A673 (cell line): ENCODE results near the gene SMC4.

Source experiments
- EZH2 ChIP-seq: fragments of 200-600 bp; sonication (generic); IDR thresholded peaks from 2 replicates; pipeline ENCODE4 v1.6.1; 2017; ENCODE audit warnings: borderline replicate concordance, low read depth, mild to moderate bottlenecking, mixed read lengths, antibody characterized with exemption, low read length; ENCODE audit not compliant: poor library complexity, severe bottlenecking
- TF ChIP-seq, protein P1 (sequence below): fragments of 300-800, 200-600 bp; sonication (generic); conservative IDR thresholded peaks from 2 replicates; pipeline ENCODE4 v1.5.1; 2017; ENCODE audit warnings: low read depth, mild to moderate bottlenecking, antibody characterized with exemption, low read length, moderate library complexity, mixed read lengths

DNA sequence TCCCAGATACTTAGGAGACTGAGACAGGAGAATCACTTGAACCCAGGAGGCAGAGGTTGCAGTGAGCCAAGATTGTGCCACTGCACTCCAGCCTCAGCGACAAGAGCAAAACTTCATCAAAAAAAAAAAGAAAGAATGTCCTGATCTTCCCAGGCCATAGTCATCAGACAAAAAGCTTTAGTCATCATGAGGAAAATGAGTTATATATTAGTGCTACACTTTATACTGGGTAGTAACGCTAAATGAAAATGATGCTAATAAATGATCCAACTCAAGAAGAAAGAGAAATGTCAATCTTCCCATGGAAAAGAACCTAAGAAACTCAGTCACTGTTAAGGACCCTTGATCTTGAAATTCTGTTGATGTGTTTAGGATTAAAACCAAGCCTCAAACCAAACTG, 76.4 kb downstream of the SMC4 start:
- TF ChIP-seq, protein P1, sequence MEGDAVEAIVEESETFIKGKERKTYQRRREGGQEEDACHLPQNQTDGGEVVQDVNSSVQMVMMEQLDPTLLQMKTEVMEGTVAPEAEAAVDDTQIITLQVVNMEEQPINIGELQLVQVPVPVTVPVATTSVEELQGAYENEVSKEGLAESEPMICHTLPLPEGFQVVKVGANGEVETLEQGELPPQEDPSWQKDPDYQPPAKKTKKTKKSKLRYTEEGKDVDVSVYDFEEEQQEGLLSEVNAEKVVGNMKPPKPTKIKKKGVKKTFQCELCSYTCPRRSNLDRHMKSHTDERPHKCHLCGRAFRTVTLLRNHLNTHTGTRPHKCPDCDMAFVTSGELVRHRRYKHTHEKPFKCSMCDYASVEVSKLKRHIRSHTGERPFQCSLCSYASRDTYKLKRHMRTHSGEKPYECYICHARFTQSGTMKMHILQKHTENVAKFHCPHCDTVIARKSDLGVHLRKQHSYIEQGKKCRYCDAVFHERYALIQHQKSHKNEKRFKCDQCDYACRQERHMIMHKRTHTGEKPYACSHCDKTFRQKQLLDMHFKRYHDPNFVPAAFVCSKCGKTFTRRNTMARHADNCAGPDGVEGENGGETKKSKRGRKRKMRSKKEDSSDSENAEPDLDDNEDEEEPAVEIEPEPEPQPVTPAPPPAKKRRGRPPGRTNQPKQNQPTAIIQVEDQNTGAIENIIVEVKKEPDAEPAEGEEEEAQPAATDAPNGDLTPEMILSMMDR = no peak
- no peak for TF ChIP-seq EZH2
